ENCODE results near the gene ARHGAP29.

GRCh38 chr1:94231746-94232145 is 5.6 kb downstream of the ARHGAP29 start:
- TF ChIP-seq, protein P1, sequence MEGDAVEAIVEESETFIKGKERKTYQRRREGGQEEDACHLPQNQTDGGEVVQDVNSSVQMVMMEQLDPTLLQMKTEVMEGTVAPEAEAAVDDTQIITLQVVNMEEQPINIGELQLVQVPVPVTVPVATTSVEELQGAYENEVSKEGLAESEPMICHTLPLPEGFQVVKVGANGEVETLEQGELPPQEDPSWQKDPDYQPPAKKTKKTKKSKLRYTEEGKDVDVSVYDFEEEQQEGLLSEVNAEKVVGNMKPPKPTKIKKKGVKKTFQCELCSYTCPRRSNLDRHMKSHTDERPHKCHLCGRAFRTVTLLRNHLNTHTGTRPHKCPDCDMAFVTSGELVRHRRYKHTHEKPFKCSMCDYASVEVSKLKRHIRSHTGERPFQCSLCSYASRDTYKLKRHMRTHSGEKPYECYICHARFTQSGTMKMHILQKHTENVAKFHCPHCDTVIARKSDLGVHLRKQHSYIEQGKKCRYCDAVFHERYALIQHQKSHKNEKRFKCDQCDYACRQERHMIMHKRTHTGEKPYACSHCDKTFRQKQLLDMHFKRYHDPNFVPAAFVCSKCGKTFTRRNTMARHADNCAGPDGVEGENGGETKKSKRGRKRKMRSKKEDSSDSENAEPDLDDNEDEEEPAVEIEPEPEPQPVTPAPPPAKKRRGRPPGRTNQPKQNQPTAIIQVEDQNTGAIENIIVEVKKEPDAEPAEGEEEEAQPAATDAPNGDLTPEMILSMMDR (conservative IDR thresholded peaks at IDR 0.05): no peak
- TF ChIP-seq ZFX (IDR thresholded peaks at IDR 0.05): no peak

All from C4-2B (cell line).